GM23338 (cell line): Measurements from ENCODE around the gene ODF2L. TPM values are rescaled to one million over a fixed set of nuclear protein-coding genes. Genes with fewer than 3 reads are reported as not detected.

Experiments
- ATAC-seq: fragments of 200-7000 bp; cut with Tn5 transposase; 3 replicates; pipeline ENCODE4 v1.9.1; 2020
- DNase-seq: peaks from one replicate; pipeline ENCODE4 v3.0.0-alpha.2; 2015; ENCODE audit warnings: low spot score
- H2AFZ ChIP-seq: fragments of 200-600 bp; sonication (generic); 2 replicates; pipeline ENCODE4 v1.8.0; 2016; ENCODE audit warnings: antibody characterized with exemption, mild to moderate bottlenecking, moderate library complexity
- H3F3A ChIP-seq: fragments of 200-600 bp; sonication (generic); replicated peaks from 2 replicates; pipeline ENCODE4 v1.8.0; 2017; ENCODE audit warnings: antibody characterized with exemption, mixed run types, low read depth
- H3K27ac ChIP-seq: fragments of 200-600 bp; sonication (generic); 2 replicates; pipeline ENCODE4 v1.6.1; 2016; ENCODE audit warnings: low read depth
- H3K27me3 ChIP-seq: fragments of 200-600 bp; sonication (generic); 2 replicates; pipeline ENCODE4 v1.8.0; 2016; ENCODE audit warnings: mild to moderate bottlenecking, mixed run types, moderate library complexity; ENCODE audit not compliant: insufficient read depth
- H3K36me3 ChIP-seq: fragments of 200-600 bp; sonication (generic); 2 replicates; pipeline ENCODE4 v1.8.0; 2016; ENCODE audit warnings: mild to moderate bottlenecking; ENCODE audit not compliant: insufficient read depth
- H3K4me1 ChIP-seq: fragments of 200-600 bp; sonication (generic); 2 replicates; pipeline ENCODE4 v1.8.0; 2016; ENCODE audit warnings: mild to moderate bottlenecking, moderate library complexity; ENCODE audit not compliant: insufficient read depth
- H3K4me2 ChIP-seq: fragments of 200-600 bp; sonication (generic); 2 replicates; pipeline ENCODE4 v1.7.1; 2017; ENCODE audit warnings: mixed run types
- H3K4me3 ChIP-seq: fragments of 200-600 bp; sonication (generic); 2 replicates; pipeline ENCODE4 v1.6.1; 2016; ENCODE audit warnings: mixed run types
- H3K79me2 ChIP-seq: fragments of 200-600 bp; sonication (generic); replicated peaks from 2 replicates; pipeline ENCODE4 v1.8.0; 2017; ENCODE audit warnings: mild to moderate bottlenecking; ENCODE audit not compliant: insufficient read depth
- H3K9me2 ChIP-seq: fragments of 200-600 bp; sonication (generic); 2 replicates; pipeline ENCODE4 v1.8.0; 2017; ENCODE audit not compliant: insufficient read depth
- H4K20me1 ChIP-seq: fragments of 200-600 bp; sonication (generic); replicated peaks from 2 replicates; pipeline ENCODE4 v1.8.0; 2017; ENCODE audit warnings: mild to moderate bottlenecking; ENCODE audit not compliant: insufficient read depth
- H3K27ac Mint-ChIP-seq: 2 replicates; pipeline ENCODE4 v1.8.0; 2020; ENCODE audit warnings: inconsistent platforms, mild to moderate bottlenecking, moderate library complexity, mixed read lengths
- H3K27me3 Mint-ChIP-seq: 3 replicates; pipeline ENCODE4 v1.8.0; 2022; ENCODE audit warnings: low read depth, mild to moderate bottlenecking, moderate library complexity, mixed read lengths, inconsistent platforms; ENCODE audit not compliant: insufficient read depth, poor library complexity
- H3K36me3 Mint-ChIP-seq: 3 replicates; pipeline ENCODE4 v1.8.0; 2021; ENCODE audit warnings: low read depth, mild to moderate bottlenecking, inconsistent platforms, moderate library complexity, mixed read lengths
- H3K4me1 Mint-ChIP-seq: 3 replicates; pipeline ENCODE4 v1.8.0; 2020; ENCODE audit warnings: mild to moderate bottlenecking, inconsistent platforms, mixed read lengths
- H3K4me3 Mint-ChIP-seq: 3 replicates; pipeline ENCODE4 v1.8.0; 2021; ENCODE audit warnings: moderate library complexity, mild to moderate bottlenecking, inconsistent platforms, mixed read lengths
- H3K9me3 Mint-ChIP-seq: 3 replicates; pipeline ENCODE4 v1.8.0; 2020; ENCODE audit warnings: moderate library complexity, mild to moderate bottlenecking, inconsistent platforms, mixed read lengths
- CREB1 ChIP-seq: fragments of 250-450 bp; sonication (Bioruptor Pico); IDR thresholded peaks from 2 replicates; pipeline ENCODE4 v1.5.0; 2020; ENCODE audit warnings: low read depth, mild to moderate bottlenecking, moderate library complexity
- EZH2phosphoT487 ChIP-seq: fragments of 200-600 bp; sonication (generic); IDR thresholded peaks from one replicate; pipeline ENCODE4 v1.8.1; 2018; ENCODE audit warnings: antibody characterized with exemption; ENCODE audit not compliant: unreplicated experiment
- JUNB ChIP-seq: IDR thresholded peaks from one replicate; pipeline ENCODE4 v1.6.1; 2016; ENCODE audit warnings: antibody characterized with exemption; ENCODE audit not compliant: unreplicated experiment
- NANOG ChIP-seq: IDR thresholded peaks from 2 replicates; pipeline ENCODE4 v1.6.1; 2016; ENCODE audit warnings: antibody characterized with exemption, borderline replicate concordance
- POLR2AphosphoS5 ChIP-seq: IDR thresholded peaks from 2 replicates; pipeline ENCODE4 v1.6.1; 2016; ENCODE audit warnings: antibody characterized with exemption, low read depth
- STAT1 ChIP-seq: IDR thresholded peaks from one replicate; pipeline ENCODE4 v1.6.1; 2016; ENCODE audit warnings: antibody characterized with exemption; ENCODE audit not compliant: unreplicated experiment
- ZNF114 ChIP-seq: fragments of 250-450 bp; sonication (Bioruptor Pico); IDR thresholded peaks from 2 replicates; pipeline ENCODE4 v1.5.0; 2020; ENCODE audit warnings: mild to moderate bottlenecking, moderate library complexity
- ZNF331 ChIP-seq: fragments of 250-450 bp; sonication (Bioruptor Pico); IDR thresholded peaks from 2 replicates; pipeline ENCODE4 v1.5.0; 2020; ENCODE audit warnings: low read depth, mild to moderate bottlenecking, moderate library complexity
- polyA plus RNA-seq: library from polyadenylated mRNA; unstranded; fragments of >200 nt; fragmentation: Nextera tagmentation; extraction: Ambion mirVana; gene quantifications from 2 replicates; pipeline ENCODE4 v1.2.1, GENCODE V29; 2016
- total RNA-seq: library from RNA; depleted of rRNA; stranded (reverse); fragments of >200 nt; shearing (Covaris generic); gene quantifications from 2 replicates; pipeline ENCODE4 v1.2.3, GENCODE V29; 2014
- TF ChIP-seq, protein P1 (sequence below): IDR thresholded peaks from one replicate; pipeline ENCODE4 v1.6.1; 2018; ENCODE audit warnings: antibody characterized with exemption; ENCODE audit not compliant: unreplicated experiment
- TF ChIP-seq, protein P2 (sequence below): fragments of 250-450 bp; sonication (Bioruptor Pico); IDR thresholded peaks from 2 replicates; pipeline ENCODE4 v1.5.0; 2020; ENCODE audit warnings: mild to moderate bottlenecking, moderate library complexity
- TF ChIP-seq, protein P3 (sequence below), 2 experiments: fragments of 200-600 bp in 1 of 2; sonication (generic) in 1 of 2; conservative IDR thresholded peaks; 2 replicates each; pipeline versions ENCODE4 v1.5.1 to v1.6.1; 2016 to 2017; ENCODE audit warnings: antibody characterized with exemption in 2 of 2, low read depth in 2 of 2, mild to moderate bottlenecking in 2 of 2, moderate library complexity in 1 of 2

Gene ODF2L
- total and polyA plus RNA-seq, 2 experiments from 2014 or later = 29.8 to 51.5 TPM

DNA sequence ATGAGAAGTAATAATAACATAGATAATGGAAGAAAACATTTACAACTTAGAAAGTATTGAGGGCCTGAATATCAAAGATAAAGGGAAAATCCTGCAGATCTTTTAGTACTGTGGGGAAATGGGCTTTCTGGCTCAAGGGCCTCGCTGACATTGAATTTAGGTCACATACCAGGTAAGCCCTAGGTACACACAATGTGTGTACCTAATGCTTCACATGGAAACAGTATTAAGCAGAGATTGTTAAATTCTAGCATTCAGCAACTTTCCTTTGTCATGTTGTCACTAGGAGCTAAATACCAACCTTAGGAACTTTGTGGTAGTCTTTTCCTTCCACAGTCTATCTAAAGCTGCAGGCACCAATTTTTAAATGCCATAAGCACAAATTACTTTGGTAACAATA lies 49.7 kb downstream of the ODF2L start (continued):
- TF ChIP-seq, protein P1, sequence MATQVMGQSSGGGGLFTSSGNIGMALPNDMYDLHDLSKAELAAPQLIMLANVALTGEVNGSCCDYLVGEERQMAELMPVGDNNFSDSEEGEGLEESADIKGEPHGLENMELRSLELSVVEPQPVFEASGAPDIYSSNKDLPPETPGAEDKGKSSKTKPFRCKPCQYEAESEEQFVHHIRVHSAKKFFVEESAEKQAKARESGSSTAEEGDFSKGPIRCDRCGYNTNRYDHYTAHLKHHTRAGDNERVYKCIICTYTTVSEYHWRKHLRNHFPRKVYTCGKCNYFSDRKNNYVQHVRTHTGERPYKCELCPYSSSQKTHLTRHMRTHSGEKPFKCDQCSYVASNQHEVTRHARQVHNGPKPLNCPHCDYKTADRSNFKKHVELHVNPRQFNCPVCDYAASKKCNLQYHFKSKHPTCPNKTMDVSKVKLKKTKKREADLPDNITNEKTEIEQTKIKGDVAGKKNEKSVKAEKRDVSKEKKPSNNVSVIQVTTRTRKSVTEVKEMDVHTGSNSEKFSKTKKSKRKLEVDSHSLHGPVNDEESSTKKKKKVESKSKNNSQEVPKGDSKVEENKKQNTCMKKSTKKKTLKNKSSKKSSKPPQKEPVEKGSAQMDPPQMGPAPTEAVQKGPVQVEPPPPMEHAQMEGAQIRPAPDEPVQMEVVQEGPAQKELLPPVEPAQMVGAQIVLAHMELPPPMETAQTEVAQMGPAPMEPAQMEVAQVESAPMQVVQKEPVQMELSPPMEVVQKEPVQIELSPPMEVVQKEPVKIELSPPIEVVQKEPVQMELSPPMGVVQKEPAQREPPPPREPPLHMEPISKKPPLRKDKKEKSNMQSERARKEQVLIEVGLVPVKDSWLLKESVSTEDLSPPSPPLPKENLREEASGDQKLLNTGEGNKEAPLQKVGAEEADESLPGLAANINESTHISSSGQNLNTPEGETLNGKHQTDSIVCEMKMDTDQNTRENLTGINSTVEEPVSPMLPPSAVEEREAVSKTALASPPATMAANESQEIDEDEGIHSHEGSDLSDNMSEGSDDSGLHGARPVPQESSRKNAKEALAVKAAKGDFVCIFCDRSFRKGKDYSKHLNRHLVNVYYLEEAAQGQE = no peak

DNA sequence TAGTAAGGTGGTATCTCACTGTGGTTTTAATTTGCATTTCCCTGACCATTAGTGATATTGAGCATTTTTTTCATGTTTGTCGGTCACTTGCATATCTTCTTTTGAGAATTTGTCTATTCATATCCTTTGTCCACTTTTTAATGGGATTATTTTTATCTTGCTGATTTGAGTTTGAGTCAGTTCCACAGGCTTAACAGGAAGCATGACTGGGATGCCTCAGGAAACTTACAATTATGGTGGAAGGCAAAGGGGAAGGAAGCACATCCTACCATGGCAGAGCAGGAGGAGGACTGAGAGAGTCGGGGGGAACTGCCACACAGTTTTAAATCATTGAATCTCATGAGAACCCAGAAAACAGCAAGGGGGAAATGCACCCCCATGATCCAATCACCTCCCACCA lies 51.1 kb downstream of the ODF2L start:
- H3K4me1 Mint-ChIP-seq = no peaks in the 10 kb centered on the region
- no peak overlapping the region for H3K4me3 ChIP-seq
- peaks cover 10% of the 10 kb centered on the region; the same call in 2 of the 3 replicates for H3K36me3 Mint-ChIP-seq
- H4K20me1 ChIP-seq = no peaks in the 10 kb centered on the region
- H3K27ac Mint-ChIP-seq = no peak overlapping the region
- H3K4me2 ChIP-seq = no peak overlapping the region
- H3K27ac ChIP-seq = no peak overlapping the region
- no peaks in the 10 kb centered on the region for H3K4me1 ChIP-seq
- no peaks in the 10 kb centered on the region for H3F3A ChIP-seq
- H3K27me3 Mint-ChIP-seq = no peaks in the 10 kb centered on the region
- DNase-seq = no peak
- no peaks in the 10 kb centered on the region for H3K36me3 ChIP-seq
- no peak overlapping the region for H2AFZ ChIP-seq
- no peaks in the 10 kb centered on the region for H3K9me2 ChIP-seq
- H3K4me3 Mint-ChIP-seq = no peak overlapping the region
- no peaks in the 10 kb centered on the region for H3K79me2 ChIP-seq
- ATAC-seq = no peak
- no peaks in the 10 kb centered on the region for H3K27me3 ChIP-seq
- H3K9me3 Mint-ChIP-seq = peaks cover 10% of the 10 kb centered on the region; the same call in 2 of the 3 replicates
- TF ChIP-seq ZNF331 (CRISPR knock-in tag) = no peak
- TF ChIP-seq, protein P1 = no peak
- TF ChIP-seq POLR2AphosphoS5 = no peak
- no peak for TF ChIP-seq EZH2phosphoT487
- no peak for TF ChIP-seq NANOG
- no peak for TF ChIP-seq JUNB
- TF ChIP-seq ZNF114 (CRISPR knock-in tag) = no peak
- TF ChIP-seq, protein P2, sequence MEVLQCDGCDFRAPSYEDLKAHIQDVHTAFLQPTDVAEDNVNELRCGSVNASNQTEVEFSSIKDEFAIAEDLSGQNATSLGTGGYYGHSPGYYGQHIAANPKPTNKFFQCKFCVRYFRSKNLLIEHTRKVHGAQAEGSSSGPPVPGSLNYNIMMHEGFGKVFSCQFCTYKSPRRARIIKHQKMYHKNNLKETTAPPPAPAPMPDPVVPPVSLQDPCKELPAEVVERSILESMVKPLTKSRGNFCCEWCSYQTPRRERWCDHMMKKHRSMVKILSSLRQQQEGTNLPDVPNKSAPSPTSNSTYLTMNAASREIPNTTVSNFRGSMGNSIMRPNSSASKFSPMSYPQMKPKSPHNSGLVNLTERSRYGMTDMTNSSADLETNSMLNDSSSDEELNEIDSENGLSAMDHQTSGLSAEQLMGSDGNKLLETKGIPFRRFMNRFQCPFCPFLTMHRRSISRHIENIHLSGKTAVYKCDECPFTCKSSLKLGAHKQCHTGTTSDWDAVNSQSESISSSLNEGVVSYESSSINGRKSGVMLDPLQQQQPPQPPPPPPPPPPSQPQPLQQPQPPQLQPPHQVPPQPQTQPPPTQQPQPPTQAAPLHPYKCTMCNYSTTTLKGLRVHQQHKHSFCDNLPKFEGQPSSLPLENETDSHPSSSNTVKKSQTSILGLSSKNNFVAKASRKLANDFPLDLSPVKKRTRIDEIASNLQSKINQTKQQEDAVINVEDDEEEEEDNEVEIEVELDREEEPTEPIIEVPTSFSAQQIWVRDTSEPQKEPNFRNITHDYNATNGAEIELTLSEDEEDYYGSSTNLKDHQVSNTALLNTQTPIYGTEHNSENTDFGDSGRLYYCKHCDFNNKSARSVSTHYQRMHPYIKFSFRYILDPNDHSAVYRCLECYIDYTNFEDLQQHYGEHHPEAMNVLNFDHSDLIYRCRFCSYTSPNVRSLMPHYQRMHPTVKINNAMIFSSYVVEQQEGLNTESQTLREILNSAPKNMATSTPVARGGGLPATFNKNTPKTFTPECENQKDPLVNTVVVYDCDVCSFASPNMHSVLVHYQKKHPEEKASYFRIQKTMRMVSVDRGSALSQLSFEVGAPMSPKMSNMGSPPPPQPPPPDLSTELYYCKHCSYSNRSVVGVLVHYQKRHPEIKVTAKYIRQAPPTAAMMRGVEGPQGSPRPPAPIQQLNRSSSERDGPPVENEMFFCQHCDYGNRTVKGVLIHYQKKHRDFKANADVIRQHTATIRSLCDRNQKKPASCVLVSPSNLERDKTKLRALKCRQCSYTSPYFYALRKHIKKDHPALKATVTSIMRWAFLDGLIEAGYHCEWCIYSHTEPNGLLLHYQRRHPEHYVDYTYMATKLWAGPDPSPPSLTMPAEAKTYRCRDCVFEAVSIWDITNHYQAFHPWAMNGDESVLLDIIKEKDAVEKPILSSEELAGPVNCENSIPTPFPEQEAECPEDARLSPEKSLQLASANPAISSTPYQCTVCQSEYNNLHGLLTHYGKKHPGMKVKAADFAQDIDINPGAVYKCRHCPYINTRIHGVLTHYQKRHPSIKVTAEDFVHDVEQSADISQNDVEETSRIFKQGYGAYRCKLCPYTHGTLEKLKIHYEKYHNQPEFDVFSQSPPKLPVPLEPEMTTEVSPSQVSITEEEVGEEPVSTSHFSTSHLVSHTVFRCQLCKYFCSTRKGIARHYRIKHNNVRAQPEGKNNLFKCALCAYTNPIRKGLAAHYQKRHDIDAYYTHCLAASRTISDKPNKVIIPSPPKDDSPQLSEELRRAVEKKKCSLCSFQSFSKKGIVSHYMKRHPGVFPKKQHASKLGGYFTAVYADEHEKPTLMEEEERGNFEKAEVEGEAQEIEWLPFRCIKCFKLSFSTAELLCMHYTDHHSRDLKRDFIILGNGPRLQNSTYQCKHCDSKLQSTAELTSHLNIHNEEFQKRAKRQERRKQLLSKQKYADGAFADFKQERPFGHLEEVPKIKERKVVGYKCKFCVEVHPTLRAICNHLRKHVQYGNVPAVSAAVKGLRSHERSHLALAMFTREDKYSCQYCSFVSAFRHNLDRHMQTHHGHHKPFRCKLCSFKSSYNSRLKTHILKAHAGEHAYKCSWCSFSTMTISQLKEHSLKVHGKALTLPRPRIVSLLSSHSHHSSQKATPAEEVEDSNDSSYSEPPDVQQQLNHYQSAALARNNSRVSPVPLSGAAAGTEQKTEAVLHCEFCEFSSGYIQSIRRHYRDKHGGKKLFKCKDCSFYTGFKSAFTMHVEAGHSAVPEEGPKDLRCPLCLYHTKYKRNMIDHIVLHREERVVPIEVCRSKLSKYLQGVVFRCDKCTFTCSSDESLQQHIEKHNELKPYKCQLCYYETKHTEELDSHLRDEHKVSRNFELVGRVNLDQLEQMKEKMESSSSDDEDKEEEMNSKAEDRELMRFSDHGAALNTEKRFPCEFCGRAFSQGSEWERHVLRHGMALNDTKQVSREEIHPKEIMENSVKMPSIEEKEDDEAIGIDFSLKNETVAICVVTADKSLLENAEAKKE (CRISPR knock-in tag) = no peak
- TF ChIP-seq STAT1 = no peak
- TF ChIP-seq, protein P3, sequence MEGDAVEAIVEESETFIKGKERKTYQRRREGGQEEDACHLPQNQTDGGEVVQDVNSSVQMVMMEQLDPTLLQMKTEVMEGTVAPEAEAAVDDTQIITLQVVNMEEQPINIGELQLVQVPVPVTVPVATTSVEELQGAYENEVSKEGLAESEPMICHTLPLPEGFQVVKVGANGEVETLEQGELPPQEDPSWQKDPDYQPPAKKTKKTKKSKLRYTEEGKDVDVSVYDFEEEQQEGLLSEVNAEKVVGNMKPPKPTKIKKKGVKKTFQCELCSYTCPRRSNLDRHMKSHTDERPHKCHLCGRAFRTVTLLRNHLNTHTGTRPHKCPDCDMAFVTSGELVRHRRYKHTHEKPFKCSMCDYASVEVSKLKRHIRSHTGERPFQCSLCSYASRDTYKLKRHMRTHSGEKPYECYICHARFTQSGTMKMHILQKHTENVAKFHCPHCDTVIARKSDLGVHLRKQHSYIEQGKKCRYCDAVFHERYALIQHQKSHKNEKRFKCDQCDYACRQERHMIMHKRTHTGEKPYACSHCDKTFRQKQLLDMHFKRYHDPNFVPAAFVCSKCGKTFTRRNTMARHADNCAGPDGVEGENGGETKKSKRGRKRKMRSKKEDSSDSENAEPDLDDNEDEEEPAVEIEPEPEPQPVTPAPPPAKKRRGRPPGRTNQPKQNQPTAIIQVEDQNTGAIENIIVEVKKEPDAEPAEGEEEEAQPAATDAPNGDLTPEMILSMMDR (conservative IDR thresholded peaks at IDR 0.05; ENCODE audit: low read depth in 2 of 2) = no peak
- no peak for TF ChIP-seq CREB1
